ENCODE data around the gene FAM136A.
"Not testable (repeated sequence)": the region's sequence is repeated elsewhere in the genome, so short reads cannot be mapped to it uniquely, and the experiment has no call there.

Gene FAM136A

DNA sequence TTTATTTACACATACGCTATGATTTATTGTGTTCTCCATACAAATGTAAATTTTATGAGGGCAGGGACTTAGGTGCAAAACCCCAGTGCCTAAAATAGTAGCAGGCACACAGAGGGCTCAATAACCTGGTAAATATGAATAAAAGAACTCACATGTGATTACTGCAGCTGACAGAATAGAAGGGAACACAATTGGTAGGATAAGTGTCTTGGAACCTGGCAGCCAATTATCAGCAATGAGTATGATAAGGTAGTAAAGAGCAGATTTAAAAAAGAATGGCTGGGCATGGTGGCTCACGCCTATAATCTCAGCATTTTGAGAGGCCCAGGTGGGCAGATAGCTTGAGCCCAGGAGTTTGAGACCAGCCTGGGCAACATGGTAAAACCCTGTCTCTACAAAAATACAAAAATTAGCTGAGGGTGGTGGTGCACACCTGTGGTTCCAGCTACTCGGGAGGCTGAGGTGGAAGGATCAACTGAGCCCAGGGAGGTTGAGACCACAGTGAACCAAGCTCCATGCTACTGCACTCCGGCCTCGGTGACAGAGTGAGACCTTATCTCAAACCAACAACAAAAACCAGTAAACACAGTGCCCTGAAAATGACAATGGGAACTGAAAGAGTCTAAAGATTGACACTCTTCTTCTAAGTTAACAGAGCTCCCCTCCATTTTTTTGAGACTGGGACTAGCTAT lies 18.2 kb downstream of the FAM136A start:
- DNase-seq: no peak

DNA sequence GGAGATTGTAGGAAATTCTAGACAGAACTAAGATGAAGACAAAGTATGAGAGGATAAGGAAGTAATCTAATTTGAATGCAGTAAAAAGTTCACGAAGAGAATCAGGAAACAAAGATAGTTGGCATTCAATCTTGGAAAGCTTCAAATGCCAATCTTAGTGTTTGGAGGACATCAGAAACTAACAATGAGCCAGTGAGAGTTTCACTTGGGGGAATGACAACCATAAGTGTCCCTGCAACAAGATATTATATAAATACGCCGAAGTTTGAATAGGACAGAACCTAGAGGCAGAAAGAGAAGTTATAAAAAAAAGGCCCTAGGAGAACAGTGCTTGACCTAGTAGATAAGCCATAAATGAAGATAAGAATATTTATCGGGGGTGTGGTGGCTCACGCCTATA lies 19.4 kb downstream of the FAM136A start:
- no peak for DNase-seq

DNA sequence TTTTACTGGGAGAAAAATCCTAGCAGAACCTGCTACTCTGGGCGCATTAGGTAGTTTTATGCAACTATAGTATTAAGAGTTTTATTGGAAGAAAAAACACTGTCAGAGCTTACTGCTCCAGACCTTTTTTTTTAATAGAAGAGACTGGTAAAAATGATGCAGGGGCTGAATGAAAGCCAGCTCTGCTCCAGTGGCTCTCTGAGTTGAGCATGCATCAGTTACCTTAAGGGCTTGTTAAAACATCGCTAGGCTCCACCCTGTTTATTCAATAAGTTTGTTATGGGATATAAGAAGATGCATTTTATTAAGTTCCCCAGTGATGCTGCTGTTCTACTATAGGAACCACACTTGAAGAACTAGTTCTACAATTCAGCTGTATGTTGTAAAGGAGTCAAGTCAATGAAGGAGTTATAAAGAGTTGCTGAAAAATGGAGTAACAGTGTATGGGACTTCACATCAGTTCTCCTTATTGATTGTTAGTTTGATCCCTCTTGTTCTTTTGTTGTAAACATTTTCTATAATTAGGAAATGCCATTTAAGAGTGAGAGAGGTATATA lies 21.5 kb downstream of the FAM136A start:
- no peak for DNase-seq

DNA sequence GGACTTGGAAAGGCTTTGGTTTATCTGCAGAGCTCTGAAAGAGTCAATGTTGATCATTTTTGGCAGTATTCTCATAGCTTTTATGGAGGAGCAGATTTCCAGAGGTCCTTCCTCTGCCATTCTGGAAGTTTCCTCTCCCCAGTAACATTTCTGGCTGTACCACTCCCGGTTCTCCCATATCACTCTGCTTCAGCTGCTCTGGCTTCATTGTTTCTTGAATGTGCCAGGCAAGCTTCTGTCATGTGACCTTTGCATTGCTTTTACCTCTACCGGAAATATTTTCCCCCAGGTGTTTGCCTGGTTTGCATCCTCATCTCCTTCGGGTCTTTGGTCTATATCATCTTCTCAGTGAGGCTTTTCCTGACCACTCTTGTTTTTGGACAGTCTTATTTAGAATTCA lies 31.5 kb downstream of the FAM136A start:
- DNase-seq: no peak

DNA sequence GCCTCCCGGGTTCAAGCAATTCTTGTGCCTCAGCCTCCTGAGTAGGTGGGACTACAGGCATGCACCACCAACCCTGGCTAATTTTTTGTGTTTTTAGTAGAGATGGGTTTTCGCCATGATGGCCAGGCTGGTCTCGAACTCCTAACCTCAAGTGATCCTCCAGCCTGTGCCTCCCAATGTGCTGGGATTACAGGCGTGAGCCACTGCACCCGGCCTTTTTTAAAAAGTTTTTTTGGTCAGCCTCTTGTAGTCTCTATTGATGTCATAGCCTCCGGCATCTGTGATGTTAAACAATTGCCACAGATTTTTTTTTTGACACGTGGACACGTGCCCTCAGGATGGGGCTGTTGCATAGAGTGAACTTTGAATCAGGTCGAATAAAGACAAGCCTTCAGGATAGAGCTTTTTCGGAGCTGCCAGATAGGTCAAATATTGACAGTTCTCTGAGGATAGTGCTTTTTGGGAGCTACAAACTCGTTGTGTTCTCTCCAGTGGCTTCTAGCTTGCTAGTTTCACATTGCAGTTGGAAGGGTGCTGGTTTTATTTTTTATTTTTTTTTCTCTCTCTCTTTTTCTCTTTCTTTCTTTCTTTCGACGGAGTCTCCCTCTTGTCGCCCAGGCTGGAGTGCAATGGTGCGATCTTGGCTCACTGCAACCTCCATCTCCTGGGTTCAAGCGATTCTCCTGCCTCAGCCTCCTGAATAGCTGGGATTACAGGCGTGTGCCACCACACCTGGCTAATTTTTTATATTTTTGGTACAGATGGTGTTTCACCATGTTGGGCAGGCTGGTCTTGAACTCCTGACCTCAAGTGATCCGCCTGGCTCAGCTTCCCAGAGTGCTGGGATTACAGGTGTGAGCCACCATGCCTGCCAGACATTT lies 32.2 kb downstream of the FAM136A start:
- not testable (repeated sequence) for DNase-seq

DNA sequence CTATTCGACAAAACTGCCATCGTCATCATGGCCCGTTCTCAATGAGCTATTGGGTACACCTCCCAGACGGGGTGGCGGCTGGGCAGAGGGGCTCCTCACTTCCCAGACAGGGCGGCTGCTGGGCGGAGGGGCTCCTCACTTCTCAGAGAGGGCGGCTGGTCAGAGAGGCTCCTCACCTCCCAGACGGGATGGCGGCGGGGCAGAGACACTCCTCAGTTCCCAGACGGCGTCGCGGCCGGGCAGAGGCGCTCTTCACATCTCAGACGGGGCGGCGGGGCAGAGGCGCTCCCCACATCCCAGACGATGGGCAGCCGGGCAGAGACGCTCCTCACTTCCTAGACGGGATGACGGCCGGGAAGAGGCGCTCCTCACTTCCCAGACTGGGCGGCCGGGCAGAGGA lies 34.9 kb downstream of the FAM136A start:
- not testable (repeated sequence) for DNase-seq

DNA sequence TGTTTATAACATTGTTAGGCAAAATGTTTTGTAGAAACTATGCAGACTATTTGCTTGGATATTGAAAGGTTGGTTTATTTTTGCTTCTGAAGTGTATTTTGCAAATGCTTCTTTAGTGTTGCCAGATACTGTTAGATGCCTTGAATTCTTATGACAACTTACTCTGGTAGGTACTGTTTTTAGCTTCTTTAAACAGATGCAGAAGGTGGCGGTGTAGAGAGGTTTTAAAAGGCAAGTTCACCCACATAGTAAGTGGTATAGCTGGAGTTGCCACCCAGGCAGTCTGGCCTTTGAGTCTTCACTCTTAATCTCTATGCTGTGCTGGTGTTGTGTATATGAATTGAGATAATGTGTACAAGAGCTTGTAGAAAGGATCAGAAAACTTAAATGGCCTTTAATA lies 40.4 kb downstream of the FAM136A start:
- peak in 1 of 2 experiments; percentile 22 for DNase-seq

DNA sequence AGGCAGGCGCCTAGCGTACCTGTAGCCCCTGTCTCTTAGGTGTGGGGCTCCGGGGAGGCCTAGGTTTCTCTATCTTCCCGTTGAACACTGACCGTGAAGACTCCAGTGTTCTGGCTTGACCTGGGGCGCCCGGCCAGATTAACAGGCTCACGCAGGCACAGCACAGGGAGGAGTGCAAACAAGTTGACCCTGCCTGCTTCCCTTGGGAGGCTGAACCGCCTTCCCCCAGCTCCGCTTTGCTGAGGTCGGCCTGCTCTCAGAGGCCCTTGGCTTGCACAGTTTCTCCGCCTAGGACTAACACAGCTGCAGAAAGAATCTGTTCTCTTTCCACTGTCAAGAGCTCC lies 43.4 kb downstream of the FAM136A start:
- DNase-seq: no peak

DNA sequence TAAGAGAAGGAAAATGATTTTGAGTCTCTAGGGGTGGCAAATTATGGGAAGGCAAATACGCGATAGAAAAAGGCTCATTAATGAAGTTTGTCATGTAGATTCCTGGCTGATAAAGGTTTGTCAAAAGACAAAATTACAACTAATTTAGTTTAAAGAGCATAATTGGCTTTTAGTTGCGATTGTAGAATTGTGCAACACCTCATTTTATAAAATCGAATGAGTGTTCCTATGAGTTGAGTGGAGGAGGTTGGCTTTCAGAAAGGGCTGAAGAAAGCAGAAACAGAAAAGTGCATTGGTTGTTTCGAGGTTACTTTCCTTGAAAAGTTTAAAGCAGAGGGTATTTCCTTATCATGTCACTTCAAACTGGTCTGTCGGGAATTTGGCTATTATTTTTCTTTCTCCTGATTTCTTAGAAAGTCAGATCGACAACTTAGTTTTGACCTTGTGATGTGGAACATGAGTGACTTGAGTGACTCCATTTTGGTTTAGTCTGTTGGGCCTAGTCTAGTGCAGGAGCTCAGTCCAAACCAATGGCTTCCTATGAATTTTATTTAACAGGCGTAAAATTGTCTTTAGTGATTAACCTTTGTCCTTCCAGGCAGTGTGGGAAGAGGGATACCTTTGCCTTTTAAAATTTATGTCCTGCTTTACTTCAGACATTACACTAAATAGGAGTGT lies 46.1 kb downstream of the FAM136A start:
- no peak for DNase-seq

DNA sequence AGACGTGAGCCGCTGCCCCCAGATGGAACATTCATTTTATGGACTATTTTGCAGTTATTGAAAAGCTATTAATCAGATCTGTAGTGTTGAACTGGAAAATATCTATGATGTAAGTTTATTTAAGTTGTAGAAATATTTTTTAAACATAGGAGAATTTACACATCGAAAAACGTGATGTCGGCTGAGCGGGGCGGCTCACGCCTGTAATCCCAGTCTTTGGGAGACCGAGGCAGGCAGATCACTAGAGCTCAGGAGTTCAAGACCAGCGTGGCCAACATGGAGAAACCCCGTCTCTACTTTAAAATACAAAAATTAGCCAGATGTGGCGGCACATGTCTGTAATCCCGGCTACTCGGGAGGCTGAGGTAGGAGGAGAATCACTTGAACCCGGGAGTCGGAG lies 51.4 kb downstream of the FAM136A start:
- DNase-seq: no peak

DNA sequence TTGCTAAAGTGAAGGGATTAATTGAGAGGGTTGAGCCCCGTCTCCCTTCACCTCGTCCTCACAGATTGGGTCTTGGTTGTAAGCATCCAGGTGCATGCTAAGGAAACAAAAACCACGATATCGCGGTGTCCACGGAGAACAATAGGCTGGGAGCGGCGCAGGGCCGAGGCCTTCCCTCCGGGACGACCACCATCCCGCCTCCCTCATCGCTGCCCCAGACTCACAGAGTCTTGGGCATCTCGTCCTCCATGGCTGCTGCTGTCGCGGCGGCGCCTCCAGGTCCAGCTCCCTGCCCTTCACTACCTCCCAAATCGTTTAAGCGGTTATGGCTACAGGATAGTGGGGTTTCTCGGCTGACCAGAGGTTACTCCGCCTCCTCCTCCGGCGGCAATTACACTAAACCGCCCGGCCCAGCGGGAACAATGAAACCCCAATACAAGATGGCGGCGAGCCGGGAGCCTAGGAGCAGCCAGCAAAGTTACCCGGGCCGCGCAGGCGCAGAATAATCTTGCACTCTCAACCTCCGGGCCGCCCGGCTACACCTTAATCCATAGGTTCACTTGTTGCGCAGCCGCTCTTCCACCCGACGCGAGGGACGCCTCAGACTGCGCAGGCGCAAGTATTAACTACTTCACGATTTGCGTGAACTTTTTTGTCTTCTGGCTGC lies 53.6 kb downstream of the FAM136A start, which contains the start of gene TIA1:
TIA1 (minus strand) TSS at position 448 of the 667 bp plus-strand sequence; CDS start at position 250, 198 bp downstream.
- DNase-seq: peak; percentile 97 to 98

DNA sequence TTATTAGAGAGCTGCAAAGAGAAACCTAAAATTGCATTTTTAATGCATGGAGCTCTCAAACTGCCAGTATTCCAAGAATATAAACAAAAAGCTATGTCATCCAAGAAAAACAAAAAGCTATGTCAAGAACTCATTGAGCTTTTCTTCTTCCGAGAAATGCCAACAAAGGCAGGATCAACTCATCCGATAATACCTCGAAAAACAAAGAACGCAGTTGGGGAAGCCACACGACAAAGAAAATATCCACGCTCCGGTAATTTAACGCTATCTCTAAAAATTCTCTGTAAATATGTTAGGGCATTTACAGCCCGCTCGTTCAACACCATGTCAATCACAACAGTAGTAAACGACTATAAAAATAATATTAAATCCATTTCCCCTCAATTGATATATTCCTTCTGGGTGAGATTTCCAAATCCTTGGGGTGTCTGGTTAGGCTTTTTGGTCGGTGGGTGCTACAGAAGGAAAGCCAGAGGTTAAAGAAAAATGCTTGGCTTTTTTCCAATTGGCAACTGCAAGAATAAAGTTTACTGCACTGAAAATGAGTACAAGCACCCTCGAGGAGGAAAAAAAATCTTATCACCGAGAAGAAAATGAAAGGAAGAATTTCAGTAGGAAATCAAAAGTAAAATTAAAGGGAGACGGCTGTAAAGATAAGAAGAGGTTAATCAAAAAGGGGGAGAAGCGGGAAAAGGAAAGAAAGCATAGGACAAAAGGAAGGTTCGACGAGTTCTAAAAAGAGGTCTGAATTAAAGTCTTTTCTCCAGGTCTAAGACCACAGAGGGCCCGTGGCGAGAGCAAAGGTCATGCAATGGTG lies 54.3 kb downstream of the FAM136A start:
- peak in 1 of 2 experiments; percentile 25 for DNase-seq

All from NCI-H524 (cell line).